ENCODE results near the gene HBG2. TPM values are rescaled to one million over a fixed set of nuclear protein-coding genes. Genes with fewer than 3 reads are reported as not detected.

The HBG2 gene
- total RNA-seq, 4 donors from 2014 or later: not detected

DNA sequence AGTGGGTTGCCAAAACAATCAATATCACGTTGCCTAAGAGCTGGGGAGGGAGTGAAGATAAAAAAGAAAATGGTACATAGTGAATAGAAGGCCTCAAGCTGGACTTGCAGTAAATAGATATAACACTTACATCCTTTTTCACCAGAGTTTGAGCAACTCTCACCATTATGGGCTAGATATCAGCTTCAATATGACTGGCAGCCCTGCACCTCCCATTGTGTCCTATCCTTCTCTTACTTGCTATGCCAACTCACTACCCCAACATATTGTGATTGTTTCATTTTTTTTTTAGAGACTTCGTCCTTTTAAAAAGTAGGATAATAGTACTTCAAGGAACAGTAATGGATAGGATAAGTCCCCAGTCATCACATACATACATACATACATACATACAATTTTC is 12.4 kb downstream of the HBG2 start:
- TF ChIP-seq, protein P1, sequence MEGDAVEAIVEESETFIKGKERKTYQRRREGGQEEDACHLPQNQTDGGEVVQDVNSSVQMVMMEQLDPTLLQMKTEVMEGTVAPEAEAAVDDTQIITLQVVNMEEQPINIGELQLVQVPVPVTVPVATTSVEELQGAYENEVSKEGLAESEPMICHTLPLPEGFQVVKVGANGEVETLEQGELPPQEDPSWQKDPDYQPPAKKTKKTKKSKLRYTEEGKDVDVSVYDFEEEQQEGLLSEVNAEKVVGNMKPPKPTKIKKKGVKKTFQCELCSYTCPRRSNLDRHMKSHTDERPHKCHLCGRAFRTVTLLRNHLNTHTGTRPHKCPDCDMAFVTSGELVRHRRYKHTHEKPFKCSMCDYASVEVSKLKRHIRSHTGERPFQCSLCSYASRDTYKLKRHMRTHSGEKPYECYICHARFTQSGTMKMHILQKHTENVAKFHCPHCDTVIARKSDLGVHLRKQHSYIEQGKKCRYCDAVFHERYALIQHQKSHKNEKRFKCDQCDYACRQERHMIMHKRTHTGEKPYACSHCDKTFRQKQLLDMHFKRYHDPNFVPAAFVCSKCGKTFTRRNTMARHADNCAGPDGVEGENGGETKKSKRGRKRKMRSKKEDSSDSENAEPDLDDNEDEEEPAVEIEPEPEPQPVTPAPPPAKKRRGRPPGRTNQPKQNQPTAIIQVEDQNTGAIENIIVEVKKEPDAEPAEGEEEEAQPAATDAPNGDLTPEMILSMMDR (IDR thresholded peaks at IDR 0.05): no peak
- TF ChIP-seq POLR2A (IDR thresholded peaks at IDR 0.05): no peak
- H3K36me3 ChIP-seq: no peaks in the 10 kb centered on the region
- intact Hi-C loops (cut with DNase I): no loop called here
- no peaks in the 10 kb centered on the region for H3K4me1 ChIP-seq
- 65 to 71% methylated on average over 2 of the region's 2 CpGs for WGBS, 2 donors
- no peak for DNase-seq
- no peak overlapping the region for H3K4me3 ChIP-seq (replicated peaks in 1 of 3)
- no peak overlapping the region for H3K27ac ChIP-seq
- H3K27me3 ChIP-seq: no peaks in the 10 kb centered on the region
- no peaks in the 10 kb centered on the region for H3K9me3 ChIP-seq

DNA sequence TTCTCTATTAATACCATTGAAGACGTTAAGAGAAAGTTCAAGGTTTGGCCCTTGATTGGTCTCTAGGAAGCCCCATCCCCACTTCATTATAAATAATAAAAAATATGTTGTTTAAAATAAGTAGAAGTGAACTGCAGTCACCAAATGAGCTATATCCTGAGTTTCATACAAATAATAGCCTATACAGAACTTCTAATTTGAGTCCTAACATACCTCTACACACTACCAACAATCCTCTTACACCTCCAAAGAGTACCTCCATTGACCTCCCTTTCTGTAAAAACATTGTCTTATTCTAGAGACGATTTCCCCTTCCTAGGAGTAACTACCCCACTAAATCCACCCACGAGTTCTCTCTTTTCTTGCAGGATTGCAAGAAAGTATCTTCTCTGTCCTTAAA is 13.1 kb downstream of the HBG2 start:
- no peaks in the 10 kb centered on the region for H3K9me3 ChIP-seq
- no peaks in the 10 kb centered on the region for H3K4me1 ChIP-seq
- no peak for DNase-seq
- intact Hi-C loops (cut with DNase I): no loop called here
- 66 to 67% methylated on average over 3 of the region's 3 CpGs for WGBS, 2 donors
- no peak for TF ChIP-seq POLR2A (IDR thresholded peaks at IDR 0.05)
- TF ChIP-seq, protein P1 (IDR thresholded peaks at IDR 0.05): no peak
- no peaks in the 10 kb centered on the region for H3K27me3 ChIP-seq
- H3K36me3 ChIP-seq: no peaks in the 10 kb centered on the region
- H3K27ac ChIP-seq: no peak overlapping the region
- no peak overlapping the region for H3K4me3 ChIP-seq (replicated peaks in 1 of 3)

DNA sequence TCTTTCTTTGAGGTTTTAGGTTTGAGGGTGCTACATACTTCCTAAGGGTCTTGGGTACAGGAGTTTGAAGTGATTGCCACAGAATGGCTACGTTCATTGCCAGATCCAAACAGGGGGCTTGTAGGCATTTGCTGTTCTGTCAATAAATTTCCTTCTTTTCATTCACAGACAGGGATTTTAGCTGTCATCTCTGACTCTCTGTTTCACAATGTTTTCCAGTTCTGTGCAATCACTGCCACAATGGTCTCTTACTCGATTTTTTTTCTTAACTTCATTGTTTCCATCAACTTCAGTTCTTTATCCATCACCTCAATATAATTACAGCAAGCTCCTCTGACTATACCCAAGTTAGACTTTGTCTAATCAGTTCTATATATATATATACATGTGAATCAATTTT is 14.1 kb downstream of the HBG2 start:
- no peak for DNase-seq
- Histone ChIP-seq H3K4me3 (replicated peaks in 1 of 3) (no peak overlapping the region), H3K27ac (no peak overlapping the region), H3K27me3 (no peaks in the 10 kb centered on the region), H3K9me3 (no peaks in the 10 kb centered on the region), H3K36me3 (no peaks in the 10 kb centered on the region), H3K4me1 (no peaks in the 10 kb centered on the region)
- WGBS, 2 donors: 75 to 82% methylated on average over 2 of the region's 2 CpGs
- no peak for TF ChIP-seq POLR2A (IDR thresholded peaks at IDR 0.05)
- TF ChIP-seq, protein P1 (IDR thresholded peaks at IDR 0.05): no peak
- intact Hi-C loops (cut with DNase I): no loop called here

DNA sequence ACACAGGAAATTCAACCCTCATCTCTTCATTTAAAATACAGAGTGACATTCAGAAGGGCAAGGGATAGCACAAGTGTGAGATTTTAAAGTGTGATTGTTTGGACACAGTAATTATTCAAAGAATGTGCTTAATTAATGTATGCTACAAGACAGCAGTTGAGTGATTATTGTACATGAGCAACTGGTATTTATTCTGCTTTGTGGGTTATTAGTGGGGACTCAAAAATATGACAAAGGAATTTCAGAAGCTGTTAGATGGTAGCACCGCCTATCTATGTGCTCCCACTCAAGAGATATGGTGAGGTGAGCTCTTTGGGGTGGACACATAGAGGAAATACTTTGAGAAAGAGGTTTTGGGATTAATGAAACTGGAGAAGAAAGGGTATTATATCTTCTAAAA is 14.5 kb downstream of the HBG2 start:
- H3K36me3 ChIP-seq: no peaks in the 10 kb centered on the region
- no peak for DNase-seq
- WGBS, 2 donors: 86 to 91% methylated on average over 1 of the region's 1 CpG
- H3K4me3 ChIP-seq (replicated peaks in 1 of 3): no peak overlapping the region
- H3K27ac ChIP-seq: no peak overlapping the region
- H3K9me3 ChIP-seq: no peaks in the 10 kb centered on the region
- intact Hi-C loops (cut with DNase I): no loop called here
- H3K4me1 ChIP-seq: no peaks in the 10 kb centered on the region
- H3K27me3 ChIP-seq: no peaks in the 10 kb centered on the region
- no peak for TF ChIP-seq POLR2A (IDR thresholded peaks at IDR 0.05)
- TF ChIP-seq, protein P1 (IDR thresholded peaks at IDR 0.05): no peak

DNA sequence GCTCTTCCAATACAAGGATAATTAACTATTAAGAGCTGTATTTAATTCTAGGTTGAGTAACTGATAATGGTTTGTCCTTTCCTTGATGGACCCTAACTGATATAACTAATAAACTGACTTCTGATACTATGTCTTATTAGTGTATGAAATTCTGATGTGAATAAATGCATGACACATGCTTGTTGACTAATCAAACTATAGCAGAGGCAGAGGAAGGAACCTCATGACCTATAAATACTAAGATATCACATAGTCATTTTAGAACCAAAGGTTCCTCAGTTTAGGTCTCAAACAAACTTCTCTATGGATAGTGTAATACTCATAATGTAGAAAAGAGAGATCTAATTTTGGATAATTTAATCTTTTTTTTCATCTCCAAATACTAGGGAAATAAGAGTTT is 15.5 kb downstream of the HBG2 start:
- H3K27me3 ChIP-seq: no peaks in the 10 kb centered on the region
- no peaks in the 10 kb centered on the region for H3K4me1 ChIP-seq
- intact Hi-C loops (cut with DNase I): no loop called here
- no peak for TF ChIP-seq POLR2A (IDR thresholded peaks at IDR 0.05)
- TF ChIP-seq, protein P1 (IDR thresholded peaks at IDR 0.05): no peak
- H3K9me3 ChIP-seq: no peaks in the 10 kb centered on the region
- no peak overlapping the region for H3K27ac ChIP-seq
- H3K36me3 ChIP-seq: no peaks in the 10 kb centered on the region
- DNase-seq: no peak
- no peak overlapping the region for H3K4me3 ChIP-seq (replicated peaks in 1 of 3)

Data from thyroid gland (tissue), 4 donors.